GM18873 (cell line): ENCODE results near the gene DPF3.

Experiments
- ATAC-seq: cut with Tn5 transposase; IDR thresholded peaks from one replicate; pipeline ENCODE4 v1.9.1; 2021; ENCODE audit warnings: mild to moderate bottlenecking, moderate library complexity, moderate number of reproducible peaks; ENCODE audit not compliant: unreplicated experiment, low FRiP score

The DPF3 gene

GRCh38 chr14:72662214-72662613, 231.7 kb downstream of the DPF3 start:
- no peak for ATAC-seq

GRCh38 chr14:72657214-72657921, 236.5 kb downstream of the DPF3 start:
- no peak for ATAC-seq

- ATAC-seq = no peak
Measured at GRCh38 chr14:72653026-72653425, 240.9 kb downstream of the DPF3 start.

GRCh38 chr14:72652179-72652578, 241.7 kb downstream of the DPF3 start:
- no peak for ATAC-seq

- no peak for ATAC-seq
Measured at GRCh38 chr14:72651714-72652113, 242.2 kb downstream of the DPF3 start.

GRCh38 chr14:72651081-72651480, 242.8 kb downstream of the DPF3 start:
- ATAC-seq = no peak

GRCh38 chr14:72649603-72650227, 244.2 kb downstream of the DPF3 start:
- ATAC-seq = no peak

GRCh38 chr14:72647782-72648181, 246.1 kb downstream of the DPF3 start:
- no peak for ATAC-seq

- ATAC-seq = no peak
Measured at GRCh38 chr14:72646861-72647528, 246.9 kb downstream of the DPF3 start.

GRCh38 chr14:72645706-72646105, 248.2 kb downstream of the DPF3 start:
- no peak for ATAC-seq

GRCh38 chr14:72644758-72645489, 249.0 kb downstream of the DPF3 start:
- no peak for ATAC-seq

GRCh38 chr14:72644038-72644437, 249.9 kb downstream of the DPF3 start:
- ATAC-seq = no peak

GRCh38 chr14:72643317-72643801, 250.5 kb downstream of the DPF3 start:
- no peak for ATAC-seq

GRCh38 chr14:72640911-72641485, 252.9 kb downstream of the DPF3 start:
- ATAC-seq = no peak

GRCh38 chr14:72638021-72638420, 255.9 kb downstream of the DPF3 start:
- ATAC-seq = no peak

GRCh38 chr14:72636871-72637270, 257.0 kb downstream of the DPF3 start:
- no peak for ATAC-seq

GRCh38 chr14:72636094-72636493, 257.8 kb downstream of the DPF3 start:
- no peak for ATAC-seq

- no peak for ATAC-seq
Measured at GRCh38 chr14:72634691-72635616, 258.9 kb downstream of the DPF3 start.

- no peak for ATAC-seq
Measured at GRCh38 chr14:72633551-72633950, 260.4 kb downstream of the DPF3 start.
